HG02759 (cell line): Measurements from ENCODE around the gene DOCK2.

Source experiments
- ATAC-seq: cut with Tn5 transposase; IDR thresholded peaks from one replicate; pipeline ENCODE4 v1.9.1; 2021; ENCODE audit warnings: mild to moderate bottlenecking, moderate library complexity; ENCODE audit not compliant: unreplicated experiment

The DOCK2 gene

GRCh38 chr5:170109059-170110031 lies 472.3 kb downstream of the DOCK2 start:
- ATAC-seq, result no peak

- ATAC-seq, result no peak
These were observed 473.5 kb downstream of the DOCK2 start for GRCh38 chr5:170110403-170111087.

- no peak for ATAC-seq
These were observed 474.2 kb downstream of the DOCK2 start for GRCh38 chr5:170111088-170111785.

- ATAC-seq, result no peak
These were observed 475.9 kb downstream of the DOCK2 start for GRCh38 chr5:170112876-170113521.

- ATAC-seq, result no peak
These were observed 476.4 kb downstream of the DOCK2 start for GRCh38 chr5:170113522-170113900.

- no peak for ATAC-seq
These were observed 477.2 kb downstream of the DOCK2 start for GRCh38 chr5:170114271-170114670.

- ATAC-seq, result no peak
These were observed 478.9 kb downstream of the DOCK2 start for GRCh38 chr5:170115925-170116324.

- no peak for ATAC-seq
These were observed 480.7 kb downstream of the DOCK2 start for GRCh38 chr5:170117736-170118135.

GRCh38 chr5:170120576-170120975 lies 483.5 kb downstream of the DOCK2 start:
- no peak for ATAC-seq

- no peak for ATAC-seq
These were observed 484.2 kb downstream of the DOCK2 start for GRCh38 chr5:170121321-170121720.

- no peak for ATAC-seq
These were observed 489.0 kb downstream of the DOCK2 start for GRCh38 chr5:170126061-170126460.

- ATAC-seq, result no peak
These were observed 489.6 kb downstream of the DOCK2 start for GRCh38 chr5:170126626-170127025.

- ATAC-seq, result no peak
These were observed 494.2 kb downstream of the DOCK2 start for GRCh38 chr5:170131235-170131634.

- ATAC-seq, result no peak
These were observed 495.3 kb downstream of the DOCK2 start for GRCh38 chr5:170132269-170132975.
